T-helper 2 cell treated with Interferon-gamma antibody and Interleukin-4, amounts not matched to agents 100 ng/mL and 5 ng/mL, for 36 hours (primary cell): ENCODE results near the gene PARD3. TPM values are rescaled to one million over a fixed set of nuclear protein-coding genes. Genes with fewer than 3 reads are reported as not detected.

Source experiments
- intact Hi-C: fragments of 100-400 bp; cut with micrococcal nuclease; formaldehyde crosslinking; loops from one replicate; pipeline ENCODE4 v1.15.1; 2023
- total RNA-seq: library from RNA; stranded (reverse); gene quantifications from 2 replicates; pipeline ENCODE4 v1.2.3, GENCODE V29; 2022

The PARD3 gene
- total RNA-seq, 1 donor from 2014 or later, result 0.64 TPM

GRCh38 chr10:34320265-34320664 is 494.8 kb downstream of the PARD3 start:
- intact Hi-C loops, result no loop called here

- intact Hi-C loops, result no loop called here
These were observed 495.8 kb downstream of the PARD3 start for GRCh38 chr10:34319197-34319846.

- intact Hi-C loops, result no loop called here
These were observed 498.9 kb downstream of the PARD3 start for GRCh38 chr10:34316154-34316553.

GRCh38 chr10:34314457-34314856 is 500.6 kb downstream of the PARD3 start:
- intact Hi-C loops, result no loop called here

DNA sequence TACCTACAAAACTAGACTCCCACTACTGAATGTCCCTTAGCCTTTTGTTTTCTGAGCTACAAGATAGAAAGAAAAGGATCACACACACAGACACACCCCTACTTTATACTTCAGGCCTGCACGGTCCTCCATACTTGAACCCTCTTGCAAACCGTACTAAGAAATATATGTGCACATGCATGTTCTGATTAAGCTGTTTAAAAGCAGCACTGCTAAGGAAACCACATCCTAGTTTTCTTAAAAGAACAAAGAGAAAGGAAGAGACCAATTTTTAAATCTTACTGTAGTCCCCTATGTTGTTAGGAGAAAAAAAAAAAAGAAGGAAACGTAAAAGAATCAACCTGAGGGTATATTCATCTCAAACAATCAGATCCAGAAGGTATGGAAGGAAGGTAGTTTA is 501.2 kb downstream of the PARD3 start:
- intact Hi-C loops, result no loop called here

GRCh38 chr10:34313353-34313752 is 501.7 kb downstream of the PARD3 start:
- intact Hi-C loops, result no loop called here

DNA sequence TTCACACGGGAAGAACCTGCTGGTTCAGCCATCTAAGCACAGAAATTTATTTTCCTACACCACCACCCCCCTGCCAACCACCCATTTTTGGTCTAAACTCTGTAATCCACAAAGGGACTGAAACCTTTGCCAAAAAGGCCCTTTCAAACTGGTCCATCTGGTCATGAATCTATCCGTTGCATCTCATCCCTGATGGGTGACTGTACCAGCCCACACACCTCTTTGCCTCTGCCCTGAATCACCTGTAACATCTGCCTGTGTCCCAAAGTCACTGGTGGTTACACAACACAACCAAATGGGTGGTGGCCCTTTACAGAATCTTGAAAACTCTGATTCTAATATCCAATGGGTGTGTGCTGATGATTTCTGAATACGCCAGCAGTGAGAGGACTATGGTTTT is 503.4 kb downstream of the PARD3 start:
- intact Hi-C loops, result no loop called here

DNA sequence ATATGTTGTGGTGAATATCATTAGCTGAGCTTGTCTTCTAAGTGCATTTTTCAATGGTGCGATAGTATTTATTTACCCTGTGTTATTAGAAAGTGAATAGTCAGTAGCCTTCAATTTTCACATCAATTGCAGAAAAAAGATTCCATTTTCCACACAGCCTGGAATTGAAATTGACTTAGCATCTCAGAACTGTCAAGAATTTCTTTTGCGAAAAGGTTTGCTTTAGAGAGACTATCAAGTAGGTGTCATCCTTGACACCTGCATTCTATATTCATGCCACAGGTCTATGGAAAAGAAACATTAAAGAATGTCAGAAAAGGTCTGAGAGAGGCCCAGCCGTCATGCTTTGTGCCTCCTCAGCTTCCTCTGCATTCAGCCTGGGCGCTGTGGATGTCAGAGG is 504.9 kb downstream of the PARD3 start:
- intact Hi-C loops, result no loop called here

DNA sequence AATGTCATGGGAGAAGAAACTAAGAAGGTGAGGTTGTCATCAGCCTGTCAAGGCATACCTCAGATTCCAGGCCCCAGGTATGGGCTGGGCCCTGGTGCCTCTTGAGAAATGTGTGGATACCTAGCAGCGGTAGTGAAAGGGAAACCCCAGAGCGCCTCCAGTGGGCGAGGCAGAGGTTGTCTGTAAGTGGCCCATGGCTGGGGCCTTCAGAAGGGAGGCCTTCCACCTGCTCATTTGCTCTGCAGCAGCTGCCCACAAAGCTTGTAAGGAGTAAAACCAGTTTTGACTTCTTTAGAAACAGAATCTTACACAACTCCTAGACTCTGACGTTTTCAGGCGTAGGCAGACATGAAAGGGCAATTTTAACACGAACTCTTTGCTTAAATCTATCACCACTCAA is 509.9 kb downstream of the PARD3 start:
- intact Hi-C loops, result no loop called here

DNA sequence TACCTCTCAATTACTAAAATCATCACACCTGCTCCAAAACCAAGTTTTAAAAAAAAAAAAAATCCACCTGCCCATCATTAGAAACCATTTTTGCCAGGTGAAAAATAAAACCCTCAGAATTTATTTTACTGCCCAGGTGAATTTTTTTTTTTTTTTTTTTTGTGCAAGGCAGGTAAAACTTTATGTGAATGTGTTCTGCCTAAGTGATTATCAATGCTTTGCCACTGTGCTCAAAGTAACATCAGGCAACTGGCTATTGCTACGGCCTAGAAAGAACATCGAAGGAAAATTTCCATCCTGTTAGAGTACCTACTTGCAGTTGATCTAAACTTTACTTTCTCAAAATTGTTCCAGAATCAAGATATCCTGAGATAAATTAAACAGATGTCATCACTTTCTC is 512.1 kb downstream of the PARD3 start:
- intact Hi-C loops, result no loop called here

DNA sequence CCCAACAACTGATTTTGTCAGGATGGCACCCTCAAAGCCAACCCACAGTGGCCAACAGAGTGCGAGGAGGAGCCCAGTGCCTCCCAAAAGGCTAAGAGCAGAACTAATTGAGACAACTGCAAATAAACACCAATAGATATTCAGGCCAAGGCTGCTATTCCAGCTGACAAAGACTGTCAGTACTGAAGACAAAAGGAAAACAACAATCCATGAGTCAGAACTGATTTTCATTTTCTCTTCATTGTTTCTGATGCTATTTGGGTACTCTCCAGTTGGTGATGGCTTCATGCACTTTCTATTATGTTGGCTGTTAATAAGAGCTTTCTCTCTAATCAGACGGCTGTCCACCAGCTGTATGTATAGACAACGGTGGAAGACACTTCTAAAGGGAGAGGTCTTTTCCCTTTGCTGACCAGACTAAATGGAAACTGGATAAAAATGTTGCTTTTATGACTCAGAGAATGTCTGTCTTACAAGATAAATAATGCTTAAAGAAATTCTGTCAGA is 515.9 kb downstream of the PARD3 start:
- intact Hi-C loops, result no loop called here

DNA sequence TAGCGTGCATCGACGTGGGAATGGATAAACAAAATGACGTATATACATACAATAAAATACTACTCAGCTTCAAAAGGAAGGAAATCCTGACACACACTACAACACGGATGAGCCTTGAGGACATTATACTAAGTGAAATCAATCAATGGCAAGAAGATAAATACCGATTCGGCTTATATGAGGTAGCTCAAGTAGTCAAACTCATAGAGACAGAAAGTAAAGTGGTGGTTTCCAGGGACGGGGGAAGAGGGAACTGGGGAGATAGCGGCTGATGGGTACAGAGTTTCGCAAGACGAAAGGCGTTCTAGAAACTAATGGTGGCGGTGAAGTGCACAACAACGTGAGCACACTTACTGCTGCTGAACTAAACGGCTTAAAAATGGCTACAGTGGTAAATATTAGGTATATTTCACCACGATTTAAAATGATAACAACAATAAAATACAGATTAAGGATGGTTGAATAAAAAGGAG is 516.7 kb downstream of the PARD3 start:
- intact Hi-C loops, result no loop called here

DNA sequence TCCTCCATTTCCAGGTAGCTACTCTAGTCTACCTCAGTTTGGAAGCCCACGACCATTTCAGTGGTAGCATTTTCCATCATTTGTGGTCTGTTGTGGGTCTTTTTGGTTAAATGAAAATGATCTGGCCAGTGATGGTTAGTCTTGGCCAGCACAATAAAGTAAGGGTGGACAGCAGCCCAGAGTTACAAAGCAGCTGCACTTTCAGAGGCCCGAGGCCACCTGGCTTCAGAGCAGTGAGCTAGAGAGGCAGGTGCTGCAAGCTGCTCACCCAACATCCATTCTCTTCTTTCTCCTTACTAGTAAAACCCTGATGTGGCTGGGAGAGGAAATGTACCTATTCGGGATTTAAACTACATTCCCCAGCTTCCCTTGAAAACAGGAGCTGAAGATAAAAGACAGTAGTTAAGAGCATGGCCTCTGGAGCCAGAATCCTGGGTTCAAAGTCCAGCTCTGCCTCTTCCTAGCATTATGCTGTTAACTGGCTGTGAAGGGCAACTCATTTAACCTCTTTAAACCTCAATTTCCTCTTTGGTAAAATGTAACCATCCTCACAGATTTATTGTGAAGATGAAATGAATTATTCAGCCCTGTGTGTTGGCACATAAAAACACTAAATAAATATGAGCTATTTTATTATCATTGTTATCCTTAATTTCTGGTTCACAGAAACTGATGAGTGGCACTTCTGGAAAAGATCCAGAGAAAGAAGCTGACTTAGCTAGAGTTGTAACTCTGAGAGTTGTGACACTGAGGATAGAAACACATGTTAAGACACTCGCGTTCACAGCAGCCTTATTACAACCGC is 517.4 kb downstream of the PARD3 start:
- intact Hi-C loops, result no loop called here

DNA sequence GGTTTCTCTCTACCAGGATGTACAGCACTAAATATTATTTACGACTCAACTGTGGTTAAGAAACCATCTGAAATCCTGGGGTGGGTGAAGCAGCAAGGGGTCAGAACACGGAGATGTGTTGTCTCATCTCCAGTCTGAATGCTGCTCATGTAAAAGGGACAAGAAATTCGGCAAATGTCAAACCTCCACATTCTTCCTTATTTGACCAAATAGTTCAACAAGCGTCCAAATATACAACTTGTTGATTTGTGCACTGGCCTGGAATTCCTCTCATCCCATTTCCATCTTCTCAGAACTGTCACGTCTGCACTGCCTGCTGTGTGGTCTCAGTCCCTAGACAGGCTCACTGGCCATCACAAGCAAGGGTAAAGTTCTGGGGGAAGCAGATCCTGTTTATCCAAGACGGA is 520.0 kb downstream of the PARD3 start:
- intact Hi-C loops, result no loop called here

- intact Hi-C loops, result no loop called here
These were observed 521.0 kb downstream of the PARD3 start for GRCh38 chr10:34294137-34294536.

DNA sequence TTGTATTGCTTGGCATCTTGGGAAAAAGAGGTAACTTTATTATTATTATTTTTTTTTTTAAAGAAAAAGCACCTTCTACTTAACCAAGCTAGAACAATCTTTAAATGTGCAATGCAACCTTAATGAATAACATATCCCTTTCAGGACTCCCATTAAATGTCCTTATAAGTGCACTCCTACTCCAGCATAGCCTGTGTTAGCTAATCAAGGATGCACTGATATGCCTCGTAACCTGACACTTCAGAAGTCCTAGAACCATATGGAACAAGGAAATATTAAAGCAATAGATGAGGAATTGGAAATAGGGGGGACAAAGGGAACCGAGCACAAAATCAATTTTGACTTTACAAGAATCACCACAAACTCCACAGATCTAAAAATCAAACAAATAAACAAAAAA is 522.4 kb downstream of the PARD3 start:
- intact Hi-C loops, result no loop called here

- intact Hi-C loops, result no loop called here
These were observed 522.9 kb downstream of the PARD3 start for GRCh38 chr10:34292194-34292565.

GRCh38 chr10:34291466-34292193 is 523.5 kb downstream of the PARD3 start:
- intact Hi-C loops, result no loop called here

GRCh38 chr10:34290412-34291081 is 524.5 kb downstream of the PARD3 start:
- intact Hi-C loops, result no loop called here

- intact Hi-C loops, result no loop called here
These were observed 526.5 kb downstream of the PARD3 start for GRCh38 chr10:34288634-34289033.

- intact Hi-C loops, result no loop called here
These were observed 528.9 kb downstream of the PARD3 start for GRCh38 chr10:34286136-34286739.
